Measurements from ENCODE around the gene ADGRL4. TPM values are rescaled to one million over a fixed set of nuclear protein-coding genes. Genes with fewer than 3 reads are reported as not detected.
A peak's percentile ranks its signal among the peaks of the same experiment; 100 is the strongest.

The ADGRL4 gene
- total RNA-seq, result 17.7 TPM

DNA sequence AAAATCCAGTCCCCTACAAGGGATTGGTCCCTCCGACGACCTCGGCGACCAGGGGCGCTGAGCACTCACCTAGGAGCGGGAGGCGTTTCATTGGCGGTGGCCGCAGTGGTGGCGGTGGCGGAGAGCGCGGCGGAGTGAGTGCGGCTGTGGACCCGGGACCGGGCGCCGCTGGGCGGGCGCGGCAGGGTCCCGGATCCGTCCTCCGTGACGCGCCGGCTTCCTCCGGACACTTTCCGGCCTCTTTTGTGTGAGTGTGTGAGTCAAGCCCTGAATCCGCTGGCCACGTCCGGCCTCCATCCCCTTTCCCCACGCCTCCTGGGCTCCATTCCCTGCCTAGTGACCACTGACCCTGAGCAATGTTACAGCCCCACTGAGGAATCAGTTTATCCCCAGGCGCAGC, at the start of gene ADGRL4:
TSS of gene ADGRL4 (minus strand) at position 167 of the 400 bp plus-strand sequence. CDS start at position 91, 76 bp downstream.
- no peaks in the 10 kb centered on the region for H3K27me3 ChIP-seq
- TF ChIP-seq POLR2AphosphoS5 (IDR thresholded peaks at IDR 0.05; ENCODE audit: insufficient read depth in 1 of 2, low read depth in 1 of 2) (peak in 1 of 2 donors; percentile 41), POLR2A (IDR thresholded peaks at IDR 0.05) (no peak)
- TF ChIP-seq, protein P1, sequence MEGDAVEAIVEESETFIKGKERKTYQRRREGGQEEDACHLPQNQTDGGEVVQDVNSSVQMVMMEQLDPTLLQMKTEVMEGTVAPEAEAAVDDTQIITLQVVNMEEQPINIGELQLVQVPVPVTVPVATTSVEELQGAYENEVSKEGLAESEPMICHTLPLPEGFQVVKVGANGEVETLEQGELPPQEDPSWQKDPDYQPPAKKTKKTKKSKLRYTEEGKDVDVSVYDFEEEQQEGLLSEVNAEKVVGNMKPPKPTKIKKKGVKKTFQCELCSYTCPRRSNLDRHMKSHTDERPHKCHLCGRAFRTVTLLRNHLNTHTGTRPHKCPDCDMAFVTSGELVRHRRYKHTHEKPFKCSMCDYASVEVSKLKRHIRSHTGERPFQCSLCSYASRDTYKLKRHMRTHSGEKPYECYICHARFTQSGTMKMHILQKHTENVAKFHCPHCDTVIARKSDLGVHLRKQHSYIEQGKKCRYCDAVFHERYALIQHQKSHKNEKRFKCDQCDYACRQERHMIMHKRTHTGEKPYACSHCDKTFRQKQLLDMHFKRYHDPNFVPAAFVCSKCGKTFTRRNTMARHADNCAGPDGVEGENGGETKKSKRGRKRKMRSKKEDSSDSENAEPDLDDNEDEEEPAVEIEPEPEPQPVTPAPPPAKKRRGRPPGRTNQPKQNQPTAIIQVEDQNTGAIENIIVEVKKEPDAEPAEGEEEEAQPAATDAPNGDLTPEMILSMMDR (IDR thresholded peaks at IDR 0.05), result no peak
- no peak for DNase-seq (ENCODE audit: extremely low spot score in 2 of 2)
- H3K4me3 ChIP-seq, result peak within 1 kb of the TSS; percentile 19 to 30
- intact Hi-C loops (cut with DNase I), result no loop called here
- no peaks in the 10 kb centered on the region for H3K36me3 ChIP-seq
- H3K9me3 ChIP-seq, result no peaks in the 10 kb centered on the region
- H3K27ac ChIP-seq, result peak within 1 kb of the TSS; percentile 15
- H3K4me1 ChIP-seq, result no peaks in the 10 kb centered on the region

DNA sequence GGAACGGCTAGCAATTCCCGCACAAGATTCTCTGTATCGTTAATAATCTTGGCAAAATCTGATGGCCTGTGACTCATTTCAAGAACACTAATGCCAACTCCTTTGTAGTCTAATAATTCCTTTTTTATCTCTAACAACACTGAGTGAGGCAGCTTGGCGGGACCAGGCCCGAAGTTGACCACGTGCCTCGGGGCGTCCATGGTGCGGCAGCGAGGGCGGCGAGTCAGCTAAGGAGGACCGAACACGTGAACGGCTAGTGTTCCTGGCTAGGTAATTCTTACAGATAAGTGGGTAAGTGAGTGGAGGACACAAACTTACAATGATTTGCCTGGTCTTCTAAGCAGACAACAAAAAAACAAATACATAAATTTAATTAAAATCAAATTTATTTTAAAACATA, 49.3 kb upstream of the ADGRL4 start:
- no peak overlapping the region for H3K27ac ChIP-seq
- no peaks in the 10 kb centered on the region for H3K9me3 ChIP-seq
- no peaks in the 10 kb centered on the region for H3K4me1 ChIP-seq
- no peaks in the 10 kb centered on the region for H3K27me3 ChIP-seq
- TF ChIP-seq POLR2A (IDR thresholded peaks at IDR 0.05), result no peak
- no peak for TF ChIP-seq POLR2AphosphoS5 (IDR thresholded peaks at IDR 0.05; ENCODE audit: insufficient read depth in 1 of 2, low read depth in 1 of 2)
- TF ChIP-seq, protein P1 (IDR thresholded peaks at IDR 0.05), result no peak
- H3K36me3 ChIP-seq, result no peaks in the 10 kb centered on the region
- intact Hi-C loops (cut with DNase I), result no loop called here
- no peak for DNase-seq (ENCODE audit: extremely low spot score in 2 of 2)
- H3K4me3 ChIP-seq, result no peak overlapping the region

DNA sequence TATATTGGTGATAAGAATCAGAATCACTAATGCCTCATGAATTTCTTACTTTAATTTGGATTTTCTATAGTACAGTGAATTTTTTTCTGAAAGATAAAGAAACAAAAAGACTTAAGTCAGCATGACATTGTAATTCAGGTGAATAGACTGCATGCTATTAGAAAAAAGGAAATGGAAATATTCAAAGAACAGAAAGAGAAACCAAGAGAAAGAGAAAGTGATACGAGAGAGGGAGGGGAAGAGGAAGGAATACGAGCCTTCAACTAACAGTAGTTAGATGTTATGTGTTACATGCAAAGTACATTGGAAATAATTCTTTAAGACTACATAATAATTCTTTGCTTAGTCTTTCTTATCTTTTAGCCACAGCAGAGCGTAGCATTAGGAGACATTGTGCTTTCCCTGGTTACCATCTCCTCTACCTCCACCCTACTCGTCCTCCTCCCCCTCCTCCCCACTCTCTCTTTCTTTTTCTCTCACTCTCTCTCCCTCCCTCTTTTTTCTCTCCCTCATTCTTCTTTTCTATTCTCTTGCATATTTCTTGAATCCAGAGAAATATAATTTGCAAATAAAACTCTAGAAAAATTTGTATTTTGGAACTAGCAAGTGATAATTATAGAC, 46.4 kb upstream of the ADGRL4 start:
- TF ChIP-seq, protein P1 (IDR thresholded peaks at IDR 0.05), result no peak
- TF ChIP-seq POLR2A (IDR thresholded peaks at IDR 0.05) (no peak), POLR2AphosphoS5 (IDR thresholded peaks at IDR 0.05; ENCODE audit: insufficient read depth in 1 of 2, low read depth in 1 of 2) (no peak)
- Histone ChIP-seq H3K27ac (no peak overlapping the region), H3K9me3 (no peaks in the 10 kb centered on the region), H3K4me3 (peak overlapping the region in 1 of 2 donors; percentile 24), H3K4me1 (no peaks in the 10 kb centered on the region), H3K36me3 (no peaks in the 10 kb centered on the region), H3K27me3 (no peaks in the 10 kb centered on the region)
- intact Hi-C loops (cut with DNase I), result no loop called here
- no peak for DNase-seq (ENCODE audit: extremely low spot score in 2 of 2)

DNA sequence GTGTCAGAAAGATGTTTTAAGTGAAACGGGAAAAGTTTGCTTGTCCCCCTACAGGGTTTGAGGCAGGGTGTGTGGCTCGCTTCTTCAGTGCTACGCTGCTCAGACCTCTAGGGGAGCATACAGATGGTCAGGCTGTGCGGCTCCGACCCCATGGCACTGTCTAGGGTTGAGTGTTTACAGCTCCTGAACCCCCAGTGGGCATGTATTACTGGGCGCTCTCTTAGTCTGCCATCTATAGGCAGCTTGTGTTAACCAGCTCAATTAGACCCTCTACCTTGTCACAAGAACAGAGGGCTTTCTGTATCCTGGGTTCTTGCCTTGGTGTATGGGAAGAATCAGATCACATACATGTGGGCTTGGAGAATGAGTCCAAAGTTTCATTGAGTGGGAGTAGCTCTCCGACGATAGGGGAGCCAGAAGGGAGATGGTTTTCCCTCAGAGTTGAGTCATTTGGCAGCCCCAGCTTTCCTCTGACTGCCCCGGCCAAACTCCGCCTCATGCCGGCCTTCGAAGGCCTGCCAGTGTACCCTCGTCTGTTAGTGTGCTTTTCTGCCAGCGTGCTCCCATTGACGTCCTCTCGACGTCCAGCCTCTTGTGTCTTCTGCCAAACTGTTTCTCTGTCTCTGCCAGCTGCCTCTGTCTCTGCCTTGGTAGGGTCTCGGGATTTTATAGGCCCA, 38.6 kb upstream of the ADGRL4 start:
- no peaks in the 10 kb centered on the region for H3K9me3 ChIP-seq
- H3K27ac ChIP-seq, result no peak overlapping the region
- H3K4me3 ChIP-seq, result no peak overlapping the region
- intact Hi-C loops (cut with DNase I), result no loop called here
- H3K4me1 ChIP-seq, result no peaks in the 10 kb centered on the region
- H3K36me3 ChIP-seq, result no peaks in the 10 kb centered on the region
- H3K27me3 ChIP-seq, result no peaks in the 10 kb centered on the region
- no peak for TF ChIP-seq POLR2AphosphoS5 (IDR thresholded peaks at IDR 0.05; ENCODE audit: insufficient read depth in 1 of 2, low read depth in 1 of 2)
- no peak for TF ChIP-seq POLR2A (IDR thresholded peaks at IDR 0.05)
- TF ChIP-seq, protein P1 (IDR thresholded peaks at IDR 0.05), result no peak
- DNase-seq (ENCODE audit: extremely low spot score in 2 of 2), result no peak

DNA sequence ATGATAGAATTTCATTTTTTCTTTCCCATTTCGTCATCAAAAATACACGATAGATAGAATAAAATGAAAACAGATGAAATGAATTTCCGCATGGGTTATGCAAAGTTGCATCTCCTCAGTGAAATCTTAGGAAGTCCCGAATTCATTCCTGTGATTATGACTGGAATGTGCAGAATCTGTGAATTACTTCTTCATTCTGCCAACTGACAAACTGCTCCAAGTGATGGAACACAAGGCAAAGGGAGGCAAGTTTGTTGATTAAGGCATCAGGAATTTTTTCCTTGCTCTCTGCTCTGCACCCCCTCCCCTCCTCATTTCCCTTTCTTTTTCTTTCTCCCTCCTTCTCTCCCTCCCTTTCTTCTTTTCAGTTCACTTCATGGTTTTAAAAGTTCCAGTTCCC, 37.0 kb upstream of the ADGRL4 start:
- no peaks in the 10 kb centered on the region for H3K4me1 ChIP-seq
- TF ChIP-seq POLR2AphosphoS5 (IDR thresholded peaks at IDR 0.05; ENCODE audit: insufficient read depth in 1 of 2, low read depth in 1 of 2), result no peak
- no peak for TF ChIP-seq POLR2A (IDR thresholded peaks at IDR 0.05)
- TF ChIP-seq, protein P1 (IDR thresholded peaks at IDR 0.05), result no peak
- H3K27me3 ChIP-seq, result no peaks in the 10 kb centered on the region
- no peak for DNase-seq (ENCODE audit: extremely low spot score in 2 of 2)
- intact Hi-C loops (cut with DNase I), result no loop called here
- no peak overlapping the region for H3K27ac ChIP-seq
- no peak overlapping the region for H3K4me3 ChIP-seq
- no peaks in the 10 kb centered on the region for H3K9me3 ChIP-seq
- no peaks in the 10 kb centered on the region for H3K36me3 ChIP-seq

All from vagina (tissue), 2 donors.